SK-N-MC (cell line): ENCODE data around the gene CHD2.
"Not testable (repeated sequence)": the region's sequence is repeated elsewhere in the genome, so short reads cannot be mapped to it uniquely, and the experiment has no call there.

Experiments
- DNase-seq: peaks from one replicate; pipeline ENCODE4 v3.0.0-alpha.2; 2011; ENCODE audit warnings: low read depth, low spot score
- H3K27ac ChIP-seq: fragments of 200-600 bp; sonication (generic); 2 replicates; pipeline ENCODE4 v1.5.1; 2016; ENCODE audit warnings: mixed run types
- H3K36me3 ChIP-seq: fragments of 200-600 bp; sonication (generic); 2 replicates; pipeline ENCODE4 v1.6.1; 2017; ENCODE audit warnings: antibody characterized with exemption, low read length, mixed read lengths; ENCODE audit not compliant: insufficient read depth
- H3K4me3 ChIP-seq: fragments of 200-600 bp; sonication (generic); 2 replicates; pipeline ENCODE4 v1.5.1; 2016
- H3K9ac ChIP-seq: fragments of 200-600 bp; sonication (generic); 2 replicates; pipeline ENCODE4 v1.8.0; 2017; ENCODE audit warnings: mixed run types, mixed read lengths; ENCODE audit not compliant: insufficient read length
- H3K9me3 ChIP-seq: fragments of 200-600 bp; sonication (generic); 2 replicates; pipeline ENCODE4 v1.6.1; 2017; ENCODE audit warnings: low read depth, mild to moderate bottlenecking, antibody characterized with exemption, low read length, moderate library complexity, mixed read lengths
- EZH2 ChIP-seq: fragments of 200-600 bp; sonication (generic); IDR thresholded peaks from one replicate; pipeline ENCODE4 v1.6.1; 2017; ENCODE audit warnings: antibody characterized with exemption
- FOXP2 ChIP-seq: optimal IDR thresholded peaks from 2 replicates; pipeline ENCODE3; 2011; ENCODE audit warnings: mild to moderate bottlenecking, moderate library complexity; ENCODE audit not compliant: insufficient read depth; ENCODE audit errors: extremely low read length, control extremely low read depth
- POLR2AphosphoS5 ChIP-seq: IDR thresholded peaks from 2 replicates; pipeline ENCODE4 v1.6.1; 2012; ENCODE audit warnings: mild to moderate bottlenecking, low read depth, low read length, borderline replicate concordance

CHD2 gene

DNA sequence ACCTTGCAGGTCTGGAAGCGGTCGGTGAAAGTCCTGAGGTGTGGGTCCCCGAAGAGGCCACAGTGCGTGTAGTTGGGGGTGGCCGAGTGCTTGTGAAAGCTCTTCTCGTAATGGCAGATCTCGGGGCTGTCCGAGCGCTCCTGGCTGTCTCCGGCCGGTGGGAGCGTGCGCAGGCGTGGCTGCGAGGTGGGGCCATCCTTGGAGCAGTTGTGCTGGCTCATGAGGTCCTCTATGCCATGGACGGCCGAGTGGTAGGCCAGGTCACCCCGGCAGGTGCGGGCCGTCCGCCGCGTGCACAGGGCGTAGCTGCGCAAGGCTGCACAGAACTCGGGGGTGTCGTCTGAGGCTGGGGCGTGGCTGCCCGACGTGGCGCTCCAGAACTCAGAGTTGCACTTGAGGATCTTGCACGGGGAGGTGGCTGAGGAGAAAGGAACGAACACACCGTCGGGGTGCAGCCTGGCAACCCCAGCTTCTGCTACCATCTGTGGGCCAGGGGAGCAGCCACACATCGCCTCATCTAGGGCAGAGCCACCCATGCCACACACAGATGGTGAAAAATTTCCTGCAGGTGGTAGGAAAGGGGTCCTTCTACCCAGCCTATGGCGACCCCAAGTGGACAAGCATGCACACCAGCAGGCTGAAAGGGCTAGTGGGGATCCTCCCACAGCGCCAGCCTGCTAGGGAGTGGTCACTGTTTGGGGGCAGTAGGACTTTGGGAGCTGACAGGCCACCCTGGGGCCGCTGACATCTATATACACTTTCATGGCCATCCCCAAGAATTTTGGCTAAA lies 152.2 kb downstream of the CHD2 start:
- H3K27ac ChIP-seq = no peak overlapping the region
- no peak for DNase-seq

DNA sequence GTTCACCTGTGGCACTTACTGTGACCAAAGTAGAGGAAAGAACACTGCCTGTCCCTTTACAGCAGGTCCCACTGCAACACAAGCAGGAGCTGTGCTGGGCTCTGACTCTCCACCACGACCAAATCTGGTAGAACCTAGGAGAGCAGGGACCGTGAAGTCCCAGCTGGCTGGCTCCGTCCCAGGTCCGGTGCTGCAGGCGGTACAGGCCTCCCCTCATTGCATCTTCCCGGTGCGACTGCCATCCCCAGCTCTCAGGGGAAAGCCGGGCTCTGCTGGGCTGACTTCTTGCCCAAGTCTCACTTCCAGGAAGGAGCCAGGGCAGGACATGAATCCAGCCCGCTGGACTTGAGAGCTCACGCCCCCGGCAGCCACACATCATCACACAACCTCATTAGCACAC lies 155.1 kb downstream of the CHD2 start:
- H3K27ac ChIP-seq = no peak overlapping the region
- no peak overlapping the region for H3K4me3 ChIP-seq
- no peak for DNase-seq
- TF ChIP-seq POLR2AphosphoS5 (no peak), FOXP2 (no peak), EZH2 (no peak)
- no peaks in the 10 kb centered on the region for H3K9me3 ChIP-seq
- no peak overlapping the region for H3K9ac ChIP-seq
- no peaks in the 10 kb centered on the region for H3K36me3 ChIP-seq

More for the DNA sequence above, 152.2 kb downstream of the CHD2 start:
- H3K9me3 ChIP-seq = no peaks in the 10 kb centered on the region
- H3K4me3 ChIP-seq = no peak overlapping the region
- H3K9ac ChIP-seq = no peak overlapping the region
- no peaks in the 10 kb centered on the region for H3K36me3 ChIP-seq
- TF ChIP-seq POLR2AphosphoS5 = no peak
- TF ChIP-seq EZH2 = no peak
- TF ChIP-seq FOXP2 = no peak

DNA sequence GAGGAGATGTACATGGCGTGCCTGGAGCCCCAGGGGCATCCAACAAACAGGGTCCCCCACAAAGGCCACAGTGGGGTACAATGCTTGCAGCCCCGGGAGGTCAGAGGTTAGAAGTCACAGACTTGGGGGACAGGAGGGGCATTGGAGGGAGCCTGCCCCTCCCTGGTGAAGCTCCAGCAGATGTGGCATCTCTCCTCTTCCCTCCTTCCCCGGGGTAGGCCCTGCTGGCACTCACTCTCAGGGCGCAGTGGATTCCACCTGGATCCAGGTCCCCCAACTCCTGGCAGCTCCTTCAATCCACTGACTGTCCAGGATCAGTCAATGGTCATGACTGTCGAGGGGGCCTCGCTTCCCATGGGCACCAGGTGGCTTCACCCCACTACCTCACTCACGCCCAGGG lies 156.7 kb downstream of the CHD2 start:
- Histone ChIP-seq H3K27ac (no peak overlapping the region), H3K9ac (no peak overlapping the region), H3K4me3 (no peak overlapping the region), H3K36me3 (no peaks in the 10 kb centered on the region), H3K9me3 (no peaks in the 10 kb centered on the region)
- no peak for DNase-seq
- no peak for TF ChIP-seq EZH2
- no peak for TF ChIP-seq FOXP2
- TF ChIP-seq POLR2AphosphoS5 = no peak

DNA sequence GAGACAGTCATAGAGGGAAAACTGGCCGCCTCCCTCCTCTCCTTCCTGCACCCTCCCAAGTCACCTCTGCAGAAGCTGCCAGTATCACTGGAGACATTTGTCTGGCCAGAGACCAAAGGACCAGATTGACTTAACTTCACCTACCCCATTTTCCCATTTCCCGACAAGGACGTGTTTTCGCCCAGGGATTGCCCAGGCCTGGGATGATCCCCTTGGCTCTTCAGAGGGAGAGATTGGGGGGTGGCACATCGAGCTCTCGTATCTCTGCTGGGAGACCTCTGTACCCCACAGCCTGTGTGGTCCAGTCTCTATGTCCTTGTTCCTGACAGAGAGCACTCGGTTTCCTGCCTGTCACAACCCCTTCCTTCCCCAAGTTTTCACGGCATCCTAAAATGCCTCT lies 157.5 kb downstream of the CHD2 start:
- no peak for DNase-seq
- no peak overlapping the region for H3K27ac ChIP-seq
- no peak overlapping the region for H3K9ac ChIP-seq
- H3K36me3 ChIP-seq = no peaks in the 10 kb centered on the region
- no peak overlapping the region for H3K4me3 ChIP-seq
- TF ChIP-seq POLR2AphosphoS5 = no peak
- TF ChIP-seq FOXP2 = no peak
- TF ChIP-seq EZH2 = no peak
- no peaks in the 10 kb centered on the region for H3K9me3 ChIP-seq

DNA sequence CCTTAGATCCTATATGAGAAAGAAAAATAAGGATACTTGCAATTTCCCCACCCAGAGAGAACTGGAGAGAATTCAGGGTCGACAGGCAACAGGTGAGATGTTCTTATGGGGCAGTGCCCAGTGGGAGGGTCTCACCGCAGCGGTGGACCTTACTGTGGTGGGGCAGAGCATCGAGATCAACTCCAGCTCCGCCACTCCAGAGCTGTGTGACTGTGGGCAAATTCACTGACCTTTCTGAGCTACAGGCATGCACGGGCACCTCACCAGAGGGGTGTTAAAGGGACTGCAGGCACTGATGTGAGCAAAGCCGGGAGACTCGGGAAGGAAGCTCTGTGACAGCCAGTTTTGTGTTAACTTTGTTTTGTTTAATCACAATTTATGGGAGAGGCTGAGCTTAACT lies 158.0 kb downstream of the CHD2 start:
- H3K36me3 ChIP-seq = no peaks in the 10 kb centered on the region
- no peaks in the 10 kb centered on the region for H3K9me3 ChIP-seq
- H3K9ac ChIP-seq = no peak overlapping the region
- TF ChIP-seq POLR2AphosphoS5 (no peak), FOXP2 (no peak), EZH2 (no peak)
- H3K4me3 ChIP-seq = no peak overlapping the region
- no peak overlapping the region for H3K27ac ChIP-seq
- DNase-seq = no peak

DNA sequence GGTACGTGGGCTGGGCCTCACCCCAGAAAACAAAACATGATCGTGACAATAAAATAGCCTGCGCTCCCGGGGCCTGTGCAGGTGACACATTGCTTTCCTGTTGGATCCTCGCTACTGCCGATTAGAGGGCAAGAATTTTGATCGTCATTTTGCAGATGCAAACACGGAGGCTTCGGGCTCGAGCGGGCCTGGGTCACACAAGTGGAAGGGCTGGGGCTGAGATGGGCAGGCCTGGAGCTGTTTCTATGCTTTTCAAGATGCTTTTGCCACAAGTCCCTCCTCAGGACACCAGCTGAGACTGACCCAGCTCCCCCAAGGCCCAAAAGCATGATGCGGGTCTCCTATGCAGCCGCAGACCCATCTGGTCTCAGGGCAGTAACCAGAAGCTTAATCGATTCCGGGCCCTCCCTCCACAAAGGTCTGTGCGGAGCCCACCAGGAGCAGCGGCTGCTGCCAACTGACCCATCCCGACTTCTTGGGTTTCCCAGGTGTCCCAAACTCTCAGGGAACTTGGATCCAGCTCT lies 158.8 kb downstream of the CHD2 start:
- DNase-seq = no peak
- H3K9me3 ChIP-seq = no peaks in the 10 kb centered on the region
- no peak overlapping the region for H3K4me3 ChIP-seq
- H3K9ac ChIP-seq = no peak overlapping the region
- TF ChIP-seq POLR2AphosphoS5 (no peak), EZH2 (no peak)
- H3K27ac ChIP-seq = no peak overlapping the region
- no peaks in the 10 kb centered on the region for H3K36me3 ChIP-seq

DNA sequence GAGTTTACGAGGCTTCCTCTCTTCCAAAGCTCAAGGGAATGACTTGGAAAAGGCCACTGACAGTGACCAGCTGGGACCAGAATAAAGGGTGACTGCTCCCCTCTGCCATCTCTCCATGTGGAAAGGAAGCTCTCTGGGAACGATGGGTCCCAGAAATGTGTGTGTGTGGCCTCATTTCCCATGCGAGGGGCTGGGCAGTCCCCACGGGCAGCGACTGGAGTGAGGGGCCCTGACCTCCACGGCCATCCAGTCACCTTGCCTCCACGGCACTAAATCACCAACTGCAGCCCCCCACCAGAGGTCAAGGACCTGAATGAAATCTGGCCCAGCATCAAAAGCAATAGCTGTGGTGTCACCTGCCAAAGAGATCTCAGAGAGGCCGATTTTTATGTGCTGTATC lies 159.3 kb downstream of the CHD2 start:
- H3K9ac ChIP-seq = no peak overlapping the region
- H3K36me3 ChIP-seq = no peaks in the 10 kb centered on the region
- no peak overlapping the region for H3K4me3 ChIP-seq
- no peak overlapping the region for H3K27ac ChIP-seq
- no peak for TF ChIP-seq EZH2
- no peak for DNase-seq
- no peaks in the 10 kb centered on the region for H3K9me3 ChIP-seq

DNA sequence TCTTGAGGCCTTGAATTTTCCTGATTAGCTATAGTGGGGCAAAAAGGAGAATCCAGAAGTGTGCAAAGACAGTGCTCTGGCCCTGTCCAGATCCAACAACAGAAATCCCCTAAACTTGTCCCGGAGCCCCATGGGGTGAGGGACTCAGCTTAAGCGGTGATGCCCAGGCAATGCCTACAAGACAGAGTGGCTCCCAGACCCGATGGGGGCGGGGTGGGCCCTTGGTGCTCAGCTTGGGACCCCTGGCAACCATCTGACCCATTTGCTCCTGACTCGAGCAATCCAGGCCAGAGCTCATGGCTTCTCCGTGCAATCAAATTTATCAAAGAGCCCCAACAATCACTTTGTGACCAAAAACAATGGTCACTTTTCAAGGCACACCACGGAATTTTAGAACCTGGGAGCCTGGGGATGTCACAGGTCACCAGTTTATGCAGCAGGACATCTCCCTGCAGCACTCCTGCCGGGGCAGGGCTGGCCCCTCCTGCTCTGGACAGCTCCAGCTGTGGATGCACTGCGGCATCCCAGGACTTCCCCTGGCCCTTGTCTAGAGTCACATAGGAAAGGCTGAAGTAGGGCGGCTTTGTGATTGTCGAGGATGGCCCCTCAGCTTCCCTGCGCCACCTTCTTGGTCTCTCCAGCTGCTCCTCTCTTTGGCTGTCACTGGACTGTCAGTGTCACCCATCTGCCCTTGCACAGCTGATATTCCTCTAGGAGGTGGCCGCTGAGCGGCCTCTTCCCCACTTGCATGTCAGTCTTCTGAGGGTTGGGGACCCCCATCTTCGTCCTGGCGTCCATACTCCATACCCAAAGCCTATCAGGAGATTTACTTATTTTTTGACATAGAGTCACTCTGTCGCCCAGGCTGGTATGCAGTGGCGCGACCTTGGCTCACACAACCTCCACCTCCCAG lies 160.5 kb downstream of the CHD2 start:
- no peak for TF ChIP-seq FOXP2
- no peak for TF ChIP-seq POLR2AphosphoS5
- TF ChIP-seq EZH2 = no peak
- Histone ChIP-seq H3K9ac (no peak overlapping the region), H3K9me3 (no peaks in the 10 kb centered on the region), H3K36me3 (no peaks in the 10 kb centered on the region), H3K4me3 (no peak overlapping the region), H3K27ac (no peak overlapping the region)
- no peak for DNase-seq

DNA sequence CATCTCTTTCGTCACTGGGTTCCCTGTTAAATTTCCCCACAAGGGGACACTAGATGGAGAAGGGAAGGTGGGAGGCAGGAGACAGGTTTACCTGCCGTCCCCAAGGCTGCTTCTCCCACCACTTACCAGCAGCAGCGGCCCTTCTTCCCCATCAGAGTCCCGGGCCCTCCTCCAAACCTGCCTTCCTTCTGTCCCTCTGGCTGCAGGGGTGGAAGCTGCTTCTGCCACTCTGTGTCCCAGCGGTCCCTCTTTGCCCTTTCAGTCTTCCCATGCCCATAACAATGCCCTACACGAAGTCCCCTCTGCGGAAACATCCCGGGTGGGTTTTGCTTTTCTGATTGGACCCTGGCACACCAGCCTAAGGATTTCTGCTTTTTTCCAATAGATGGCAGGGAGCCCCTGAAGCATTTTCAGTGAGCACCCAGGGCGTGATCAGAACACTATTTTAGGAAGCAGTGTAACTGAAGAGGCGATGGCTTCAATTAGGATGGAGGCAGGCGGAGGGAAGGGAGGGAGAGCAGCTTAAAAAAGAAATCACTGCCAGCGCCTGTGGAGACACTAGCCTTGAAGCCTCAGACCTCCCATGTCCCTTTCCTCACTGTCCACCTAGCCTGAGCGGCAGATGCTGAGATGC lies 162.6 kb downstream of the CHD2 start:
- not testable (repeated sequence) for H3K27ac ChIP-seq, H3K4me3 ChIP-seq, H3K36me3 ChIP-seq

More for the DNA sequence above, 162.6 kb downstream of the CHD2 start:
- not testable (repeated sequence) for H3K9me3 ChIP-seq, DNase-seq, H3K9ac ChIP-seq
